H1 (cell line): ENCODE results near the gene MGAT2. TPM values are rescaled to one million over a fixed set of nuclear protein-coding genes. Genes with fewer than 3 reads are reported as not detected.
A peak's percentile ranks its signal among the peaks of the same experiment; 100 is the strongest.

ENCODE experiments used
- CTCF ChIA-PET: fragments of 300-600 bp; sonication (Branson Sonifier 250); formaldehyde crosslinking; loops from one replicate; lab custom pipeline; 2021; ENCODE audit not compliant: partially characterized antibody; lab: Charles Lee
- POLR2A ChIA-PET: fragments of 300-600 bp; sonication (Branson Sonifier 250); formaldehyde crosslinking; loops from one replicate; lab custom pipeline; 2021; ENCODE audit warnings: inconsistent platforms; ENCODE audit not compliant: partially characterized antibody; lab: Charles Lee
- DNase-seq, 2 experiments: peaks; one replicate each; pipeline versions ENCODE4 v3.0.0 to v3.0.0-alpha.2; 2010 to 2022; ENCODE audit warnings: low spot score in 2 of 2, low read depth in 1 of 2, mixed read lengths in 1 of 2
- FAIRE-seq: peaks from 2 replicates; lab custom pipeline; 2011; peaks lifted over from hg19 to GRCh38; lab: Jason Lieb, UNC
- H2AFZ ChIP-seq: 2 replicates; pipeline ENCODE4 v1.8.1; 2012; ENCODE audit warnings: low read length, inconsistent platforms
- H2AK5ac ChIP-seq: 2 replicates; pipeline ENCODE4 v1.6.1; 2013; ENCODE audit warnings: low read depth, low read length
- H2BK120ac ChIP-seq: replicated peaks from 2 replicates; pipeline ENCODE3; 2013; ENCODE audit warnings: low read depth, low read length, inconsistent platforms
- H2BK12ac ChIP-seq: 2 replicates; pipeline ENCODE4 v1.6.1; 2013; ENCODE audit warnings: low read depth, low read length
- H2BK15ac ChIP-seq: 2 replicates; pipeline ENCODE4 v1.6.1; 2013; ENCODE audit warnings: low read length
- H2BK20ac ChIP-seq: 2 replicates; pipeline ENCODE4 v1.6.1; 2013; ENCODE audit warnings: low read length
- H2BK5ac ChIP-seq: 2 replicates; pipeline ENCODE4 v1.6.1; 2013; ENCODE audit warnings: low read depth, low read length
- H3K14ac ChIP-seq: 2 replicates; pipeline ENCODE4 v1.6.1; 2013; ENCODE audit warnings: inconsistent platforms; ENCODE audit not compliant: insufficient read length
- H3K18ac ChIP-seq: 2 replicates; pipeline ENCODE4 v1.6.1; 2013; ENCODE audit warnings: low read length; ENCODE audit errors: extremely low read depth
- H3K23ac ChIP-seq: 2 replicates; pipeline ENCODE4 v1.6.1; 2013; ENCODE audit warnings: inconsistent platforms; ENCODE audit not compliant: insufficient read length
- H3K23me2 ChIP-seq: 2 replicates; pipeline ENCODE4 v1.6.1; 2013; ENCODE audit warnings: low read depth, low read length
- H3K27ac ChIP-seq: 2 replicates; pipeline ENCODE4 v1.6.1; 2011; ENCODE audit warnings: low read depth, low read length, inconsistent platforms
- H3K27me3 ChIP-seq, 4 experiments: replicated peaks in 1 of 4; 1 replicate in 1 of 4; 2 replicates in 3 of 4; pipeline versions ENCODE4 v1.6.1 to v1.8.1; 2011 to 2013; ENCODE audit warnings: low read length in 3 of 4, mild to moderate bottlenecking in 3 of 4, inconsistent platforms in 2 of 4, mixed read lengths in 2 of 4, moderate library complexity in 1 of 4; ENCODE audit not compliant: control insufficient read depth in 3 of 4, insufficient read depth in 3 of 4; ENCODE audit errors: extremely low read depth in 1 of 4
- H3K36me3 ChIP-seq, 4 experiments: 2 replicates each; pipeline versions ENCODE4 v1.6.1 to v1.8.1; 2011 to 2013; ENCODE audit warnings: mild to moderate bottlenecking in 4 of 4, low read length in 3 of 4, moderate library complexity in 2 of 4, control low read depth in 1 of 4, inconsistent platforms in 1 of 4; ENCODE audit not compliant: insufficient read depth in 4 of 4, control insufficient read depth in 2 of 4
- H3K4ac ChIP-seq: replicated peaks from 2 replicates; pipeline ENCODE3; 2013; ENCODE audit warnings: low read length, low read depth, mixed read lengths, inconsistent platforms; ENCODE audit not compliant: insufficient read length
- H3K4me1 ChIP-seq, 4 experiments: replicated peaks in 1 of 4; 1 replicate in 1 of 4; 2 replicates in 3 of 4; pipeline versions ENCODE4 v1.6.1 to v1.8.1; 2011 to 2013; ENCODE audit warnings: low read length in 3 of 4, inconsistent platforms in 2 of 4, mixed read lengths in 1 of 4; ENCODE audit not compliant: insufficient read depth in 4 of 4, control insufficient read depth in 3 of 4
- H3K4me2 ChIP-seq, 2 experiments: 2 replicates each; pipeline versions ENCODE4 v1.6.1 to v1.8.1; 2011 to 2013; ENCODE audit warnings: low read depth in 2 of 2, low read length in 2 of 2, control low read depth in 1 of 2, inconsistent platforms in 1 of 2, mild to moderate bottlenecking in 1 of 2; ENCODE audit not compliant: insufficient read depth in 1 of 2
- H3K4me3 ChIP-seq, 4 experiments: fragments of 200-600, 300-600 bp in 1 of 4; sonication (generic), shearing (Covaris generic), sonication (Bioruptor Twin) in 1 of 4; 2 replicates each; pipeline versions ENCODE4 v1.5.1 to v1.8.1; 2011 to 2016; ENCODE audit warnings: low read length in 4 of 4, low read depth in 3 of 4, control low read depth in 2 of 4, inconsistent platforms in 2 of 4, mild to moderate bottlenecking in 2 of 4, mixed read lengths in 1 of 4, moderate library complexity in 1 of 4; ENCODE audit not compliant: insufficient read depth in 2 of 4; ENCODE audit errors: extremely low read depth in 1 of 4
- H3K56ac ChIP-seq: replicated peaks from 2 replicates; pipeline ENCODE3; 2013; ENCODE audit warnings: low read depth, mild to moderate bottlenecking, mixed read lengths, low read length, inconsistent platforms; ENCODE audit not compliant: insufficient read length
- H3K79me1 ChIP-seq: 2 replicates; pipeline ENCODE4 v1.6.1; 2013; ENCODE audit warnings: low read depth, low read length, control low read depth
- H3K79me2 ChIP-seq, 2 experiments: 2 replicates each; pipeline versions ENCODE4 v1.6.1 to v1.8.1; 2012 to 2013; ENCODE audit warnings: low read length in 2 of 2, mild to moderate bottlenecking in 2 of 2, inconsistent platforms in 1 of 2; ENCODE audit not compliant: insufficient read depth in 2 of 2, control insufficient read depth in 1 of 2
- H3K9ac ChIP-seq, 4 experiments: replicated peaks in 1 of 4; 1 replicate in 1 of 4; 2 replicates in 3 of 4; pipeline versions ENCODE4 v1.6.1 to v1.8.1; 2011 to 2013; ENCODE audit warnings: low read depth in 3 of 4, low read length in 3 of 4, control low read depth in 2 of 4, mild to moderate bottlenecking in 2 of 4, moderate library complexity in 2 of 4, inconsistent platforms in 1 of 4; ENCODE audit errors: extremely low read depth in 1 of 4
- H3K9me3 ChIP-seq, 2 experiments: 2 replicates each; pipeline versions ENCODE4 v1.6.1 to v1.8.1; 2012 to 2013; ENCODE audit warnings: mild to moderate bottlenecking in 2 of 2, moderate library complexity in 2 of 2, control low read depth in 1 of 2, inconsistent platforms in 1 of 2, low read depth in 1 of 2, low read length in 1 of 2, mixed read lengths in 1 of 2; ENCODE audit not compliant: insufficient read depth in 2 of 2
- H4K20me1 ChIP-seq, 2 experiments: replicated peaks in 1 of 2; 2 replicates each; pipeline versions ENCODE3 to v1.8.1; 2011 to 2013; ENCODE audit warnings: inconsistent platforms in 2 of 2, low read length in 2 of 2, mild to moderate bottlenecking in 1 of 2; ENCODE audit not compliant: insufficient read depth in 2 of 2, control insufficient read depth in 1 of 2
- H4K5ac ChIP-seq: 2 replicates; pipeline ENCODE4 v1.6.1; 2013; ENCODE audit warnings: low read length, low read depth, mixed read lengths, inconsistent platforms; ENCODE audit not compliant: insufficient read length
- H4K8ac ChIP-seq: 2 replicates; pipeline ENCODE4 v1.8.0; 2013; ENCODE audit warnings: mild to moderate bottlenecking, moderate library complexity, low read length, inconsistent platforms; ENCODE audit not compliant: insufficient read depth; ENCODE audit errors: extremely low read depth
- H4K91ac ChIP-seq: replicated peaks from 2 replicates; pipeline ENCODE3; 2013; ENCODE audit warnings: low read length, mixed read lengths, inconsistent platforms; ENCODE audit not compliant: insufficient read length
- ASH2L ChIP-seq: fragments of 200-600, 300-600 bp; sonication (generic); IDR thresholded peaks from one replicate; pipeline ENCODE4 v1.7.1; 2017; ENCODE audit warnings: low read length
- CREB1 ChIP-seq: IDR thresholded peaks from 2 replicates; pipeline ENCODE4 v1.6.1; 2012; ENCODE audit warnings: inconsistent platforms
- NANOG ChIP-seq: IDR thresholded peaks from 2 replicates; pipeline ENCODE4 v1.6.1; 2011; ENCODE audit warnings: low read length, low read depth, mild to moderate bottlenecking, inconsistent platforms; ENCODE audit not compliant: insufficient read depth, poor library complexity, severe bottlenecking
- NRF1 ChIP-seq: IDR thresholded peaks from 2 replicates; pipeline ENCODE4 v1.6.1; 2011; ENCODE audit warnings: mild to moderate bottlenecking, low read depth, low read length, improper control_type of control experiment
- RAD21 ChIP-seq, 2 experiments: IDR thresholded peaks in 1 of 2; conservative IDR thresholded peaks in 1 of 2; 2 replicates each; pipeline ENCODE4 v1.6.1; 2011; ENCODE audit warnings: low read depth in 2 of 2, low read length in 2 of 2, improper control_type of control experiment in 1 of 2, inconsistent platforms in 1 of 2, mild to moderate bottlenecking in 1 of 2, moderate library complexity in 1 of 2
- SIRT6 ChIP-seq: IDR thresholded peaks from one replicate; pipeline ENCODE4 v1.7.1; 2012; ENCODE audit warnings: low read length, inconsistent platforms
- SP2 ChIP-seq: IDR thresholded peaks from 2 replicates; pipeline ENCODE4 v1.6.1; 2012; ENCODE audit warnings: mild to moderate bottlenecking, low read length, inconsistent platforms
- WGBS, 2 experiments: shearing (Covaris generic) in 1 of 2; methylation state at CpG; one replicate each; pipeline versions ENCODE4 v1.1.6 to v1.1.7; 2013 to 2015; ENCODE audit warnings: low lambda C conversion rate in 2 of 2, mixed read lengths in 2 of 2, inconsistent platforms in 1 of 2, low coverage in 1 of 2, missing lambda C conversion rate in 1 of 2; ENCODE audit not compliant: insufficient replicate concordance in 2 of 2, insufficient coverage in 1 of 2, insufficient read length in 1 of 2; ENCODE audit errors: extremely low coverage in 1 of 2, missing lambda C conversion rate in 1 of 2; 5-methylcytosine and 5-hydroxymethylcytosine counted together
- long read RNA-seq, 2 experiments: library from RNA in 1 of 2; library from capped mRNA in 1 of 2; stranded (forward); transcript quantifications; one replicate each; pipeline ENCODE4 v2.0.0, GENCODE V29; 2021; ENCODE audit warnings: inconsistent platforms in 1 of 2
- polyA minus RNA-seq, 3 experiments: library from RNA; depleted of rRNA, polyadenylated mRNA; stranded (reverse); fragments of >200 nt; gene quantifications; 1 replicate in 2 of 3; 2 replicates in 1 of 3; pipeline ENCODE4 v1.2.3, GENCODE V29; 2011
- polyA plus RNA-seq, 7 experiments: library from polyadenylated mRNA; depleted of rRNA in 3 of 7; stranded (reverse) in 5 of 7; unstranded in 2 of 7; fragments of >200 nt in 5 of 7; fragments of 200-250 nt in 2 of 7; gene quantifications; 1 replicate in 5 of 7; 2 replicates in 1 of 7; 4 replicates in 1 of 7; pipeline versions ENCODE4 v1.2.1 to v1.2.3, GENCODE V29; 2011 to 2013; ENCODE audit warnings: missing spikeins in 2 of 7, mixed read lengths in 2 of 7
- total RNA-seq: library from RNA; stranded (reverse); fragmentation: NEBNext Ultra II Directional; extraction: Animal tissue kit (Norgen Biotek cat#: 25700); gene quantifications from 2 replicates; pipeline ENCODE4 v1.2.1, GENCODE V29; 2021

The MGAT2 gene
- total RNA-seq = 23.7 and 24.5 TPM in 2 replicates
- 10.0 and 10.6 TPM in 2 replicates for polyA plus RNA-seq (2011; rRNA removed)
- polyA plus RNA-seq (2011; cell fraction: cytosol; rRNA removed) = 12.6 TPM
- 6.7 TPM for polyA plus RNA-seq (2011; cell fraction: nucleus; rRNA removed)
- polyA plus RNA-seq (2012, experiment 1 of 2) = 3.7 to 12.2 TPM (median 11.4 TPM) in 4 replicates
- polyA plus RNA-seq (2012, experiment 2 of 2) = 3.4 TPM
- 23.5 TPM for polyA plus RNA-seq (2013, experiment 1 of 2)
- 25.9 TPM for polyA plus RNA-seq (2013, experiment 2 of 2)
- 10.0 and 11.1 TPM in 2 replicates for polyA minus RNA-seq (2011; rRNA and poly(A)+ RNA removed)
- 8.4 TPM for polyA minus RNA-seq (2011; cell fraction: cytosol; rRNA and poly(A)+ RNA removed)
- polyA minus RNA-seq (2011; cell fraction: nucleus; rRNA and poly(A)+ RNA removed) = 10.4 TPM
- long read RNA-seq, experiment 1, transcript MGAT2-201 (1 exons, 2,687 nt) = major isoform, 27 of 27 reads
- long read RNA-seq, experiment 1, partial matches to known transcripts = 0 of 27 reads
- long read RNA-seq, experiment 1, other reads (novel, unspliced or antisense) = 0 of 27 reads
- long read RNA-seq, experiment 2, partial matches to known transcripts = 0 of 1 reads
- long read RNA-seq, experiment 2, other reads (novel, unspliced or antisense) = 0 of 1 reads

DNA sequence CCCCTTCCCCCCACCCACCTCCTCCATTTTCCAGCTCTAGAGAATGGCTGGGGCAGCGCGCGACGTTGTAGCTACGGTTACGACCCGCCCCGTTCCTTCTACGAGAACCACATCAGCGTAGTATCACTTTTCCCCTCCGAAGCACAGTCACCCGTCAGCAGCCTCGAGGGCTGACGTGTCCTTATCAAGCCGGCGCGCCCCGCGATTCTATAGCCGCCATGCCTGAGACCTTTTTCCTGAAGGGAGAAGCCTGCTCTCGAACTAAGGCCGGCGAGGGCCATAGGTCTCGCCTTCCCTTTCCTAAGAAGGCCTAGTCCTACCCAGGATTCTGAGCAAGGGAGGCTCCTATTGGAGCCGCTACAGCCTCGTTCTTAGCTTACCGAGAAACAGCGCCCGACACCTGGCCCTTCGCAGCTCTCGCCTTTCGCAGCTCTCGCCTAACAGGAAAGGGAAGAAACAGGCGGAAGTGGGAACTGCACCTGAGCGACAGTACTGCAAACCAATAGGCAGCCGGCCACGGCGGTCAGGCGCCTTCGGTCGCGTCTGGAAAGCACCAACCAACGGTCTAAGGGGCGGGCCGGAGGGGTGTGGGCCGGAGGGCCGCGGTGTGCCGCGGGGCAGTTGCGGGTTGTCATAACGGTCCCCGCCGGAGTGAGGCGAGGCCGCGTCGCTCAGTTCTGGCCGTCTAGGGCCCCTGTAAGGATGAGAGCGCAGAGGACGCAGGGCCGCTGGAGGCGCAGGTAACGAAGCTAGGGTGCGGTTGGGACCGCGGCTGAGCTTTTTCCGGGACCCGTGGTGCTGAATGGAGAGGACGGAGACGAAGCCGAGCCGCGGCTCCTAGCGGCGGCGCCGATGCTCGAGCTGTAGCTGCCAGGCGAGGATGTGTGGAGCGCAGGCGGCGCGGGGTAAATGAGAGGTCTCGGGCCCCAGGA is at the start of gene MGAT2, which contains the start of gene RPL36AL:
MGAT2 (plus strand) TSS at position 618 of the 932 bp plus-strand sequence. CDS start 470 bp downstream, outside the sequence.
RPL36AL (minus strand) TSS at position 445 of the 932 bp plus-strand sequence. CDS start 1,522 bp downstream, outside the sequence.
- Histone ChIP-seq H3K36me3 (peaks cover 4 to 37% (median 7%) of the 10 kb centered on the region in 4 experiments; a peak in 7 of 8 replicates), H4K91ac (peak within 1 kb of the TSS; percentile 78), H3K56ac (peak within 1 kb of the TSS; percentile 93), H3K9ac (peak within 1 kb of the TSS; percentile 85 to 98 (median 94)), H4K5ac (peak within 1 kb of the TSS; percentile 96), H4K8ac (peak within 1 kb of the TSS; percentile 98; the same call in 1 of the 2 replicates), H3K9me3 (no peaks in the 10 kb centered on the region), H3K18ac (peak within 1 kb of the TSS; percentile 99), H3K4ac (peak within 1 kb of the TSS; percentile 89), H2BK15ac (no peak within 1 kb of the TSS), H3K4me2 (peak within 1 kb of the TSS; percentile 76 to 91), H2AK5ac (no peak within 1 kb of the TSS), H3K4me1 (peaks cover 1 to 9% (median 3%) of the 10 kb centered on the region in 4 experiments; a peak in 3 of 7 replicates), H3K4me3 (peak within 1 kb of the TSS; percentile 80 to 99 (median 94)), H3K14ac (no peak within 1 kb of the TSS), H2BK20ac (no peak within 1 kb of the TSS), H3K23ac (no peak within 1 kb of the TSS), H2BK120ac (no peak within 1 kb of the TSS), H3K27ac (peak within 1 kb of the TSS; percentile 95), H4K20me1 (peaks cover 5 to 6% of the 10 kb centered on the region in 2 experiments), H2BK12ac (peak within 1 kb of the TSS; percentile 62; the same call in 1 of the 2 replicates), H3K79me2 (peaks cover 5 to 48% of the 10 kb centered on the region in 2 experiments; a peak in 3 of 4 replicates), H2BK5ac (peak within 1 kb of the TSS; percentile 94), H3K27me3 (no peaks in the 10 kb centered on the region), H3K79me1 (no peaks in the 10 kb centered on the region), H2AFZ (0 out of 2 replicates have a peak within 1 kb of the TSS, but pooled peaks have one; percentile 31), H3K23me2 (peaks cover 10% of the 10 kb centered on the region)
- 1% methylated on average over 69 of the region's 85 CpGs; no CpG with 5 or more reads in 1 of the 2 experiments for WGBS, 2 experiments
- DNase-seq (peak; percentile 92 to 97), FAIRE-seq (no peak)
- CTCF ChIA-PET = interaction anchor here (0.6 to 2.4 kb wide), 6 partner anchors 10 to 159 kb away, joined by 3 to 15 read pairs (median 3); partner anchors contain the start of gene DNAAF2
- POLR2A ChIA-PET = interaction anchor here (0.6 to 3.9 kb wide), 25 partner anchors 9 to 237 kb away, joined by 3 to 53 read pairs (median 7); partner anchors contain the start of genes DNAAF2, KLHDC2, LRR1 and POLE2
- TF ChIP-seq CREB1 (peak; percentile 62; the same call in 1 of the 2 replicates), SP2 (peak; percentile 71), NANOG (no peak), NRF1 (no peak), SIRT6 (no peak), ASH2L (no peak), RAD21 (IDR thresholded peaks at IDR 0.05 in 1 of 2, conservative IDR thresholded peaks at IDR 0.05 in 1 of 2; ENCODE audit: low read depth in 2 of 2, low read length in 2 of 2) (0 out of 4 replicates have a peak, but pooled peaks of 1 of the 2 experiments have one; percentile 1)
